Measurements from ENCODE around the gene CACNB2. TPM values are rescaled to one million over a fixed set of nuclear protein-coding genes. Genes with fewer than 3 reads are reported as not detected.
A peak's percentile ranks its signal among the peaks of the same experiment; 100 is the strongest.

Gene CACNB2
- total and polyA plus RNA-seq, 2 experiments from 2014 or later, result 4.6 to 5.3 TPM

- H3K4me3 ChIP-seq, result no peak overlapping the region
- no peaks in the 10 kb centered on the region for H3K36me3 ChIP-seq (replicated peaks; ENCODE audit: insufficient read depth, low read depth)
- 92% methylated on average over 2 of the region's 2 CpGs for WGBS (ENCODE audit: low lambda C conversion rate, missing lambda C conversion rate)
- no peaks in the 10 kb centered on the region for H3K9me2 ChIP-seq (replicated peaks; ENCODE audit: insufficient read depth)
- no peak overlapping the region for H2AFZ ChIP-seq
- no peak for TF ChIP-seq EZH2 (IDR thresholded peaks at IDR 0.05; ENCODE audit: borderline replicate concordance)
- no peak for TF ChIP-seq CTCF (IDR thresholded peaks at IDR 0.05; ENCODE audit: poor library complexity)
- no peak for TF ChIP-seq EZH2phosphoT487 (IDR thresholded peaks at IDR 0.05; ENCODE audit: low read depth, severe bottlenecking, unreplicated experiment)
- H4K20me1 ChIP-seq (ENCODE audit: insufficient read depth, poor library complexity, severe bottlenecking), result no peaks in the 10 kb centered on the region
- H3K79me2 ChIP-seq, result no peaks in the 10 kb centered on the region
- no peak overlapping the region for H3K4me2 ChIP-seq
- no peaks in the 10 kb centered on the region for H3K9me3 ChIP-seq (ENCODE audit: low read depth)
- H3K4me1 ChIP-seq (ENCODE audit: insufficient read depth), result no peaks in the 10 kb centered on the region
- H3K27ac ChIP-seq, result no peak overlapping the region
- DNase-seq (ENCODE audit: low spot score), result no peak
- no peaks in the 10 kb centered on the region for H3K27me3 ChIP-seq
These were observed 90.6 kb downstream of the CACNB2 start for GRCh38 chr10:18230794-18231193.

GRCh38 chr10:18231480-18231879, 91.3 kb downstream of the CACNB2 start:
- no peak overlapping the region for H3K4me3 ChIP-seq
- TF ChIP-seq CTCF (IDR thresholded peaks at IDR 0.05; ENCODE audit: poor library complexity), result no peak
- no peak for TF ChIP-seq EZH2 (IDR thresholded peaks at IDR 0.05; ENCODE audit: borderline replicate concordance)
- no peak for TF ChIP-seq EZH2phosphoT487 (IDR thresholded peaks at IDR 0.05; ENCODE audit: low read depth, severe bottlenecking, unreplicated experiment)
- H3K4me1 ChIP-seq (ENCODE audit: insufficient read depth), result no peaks in the 10 kb centered on the region
- H3K79me2 ChIP-seq, result no peaks in the 10 kb centered on the region
- 98% methylated on average over 2 of the region's 2 CpGs for WGBS (ENCODE audit: low lambda C conversion rate, missing lambda C conversion rate)
- no peaks in the 10 kb centered on the region for H4K20me1 ChIP-seq (ENCODE audit: insufficient read depth, poor library complexity, severe bottlenecking)
- H3K4me2 ChIP-seq, result no peak overlapping the region
- no peak overlapping the region for H3K27ac ChIP-seq
- no peaks in the 10 kb centered on the region for H3K36me3 ChIP-seq (replicated peaks; ENCODE audit: insufficient read depth, low read depth)
- no peaks in the 10 kb centered on the region for H3K9me2 ChIP-seq (replicated peaks; ENCODE audit: insufficient read depth)
- no peaks in the 10 kb centered on the region for H3K9me3 ChIP-seq (ENCODE audit: low read depth)
- no peaks in the 10 kb centered on the region for H3K27me3 ChIP-seq
- no peak overlapping the region for H2AFZ ChIP-seq
- DNase-seq (ENCODE audit: low spot score), result no peak

- Histone ChIP-seq H3K4me1 (ENCODE audit: insufficient read depth) (no peaks in the 10 kb centered on the region), H2AFZ (no peak overlapping the region), H4K20me1 (ENCODE audit: insufficient read depth, poor library complexity, severe bottlenecking) (no peaks in the 10 kb centered on the region), H3K4me3 (no peak overlapping the region), H3K79me2 (no peaks in the 10 kb centered on the region), H3K27me3 (no peaks in the 10 kb centered on the region), H3K4me2 (no peak overlapping the region), H3K9me3 (ENCODE audit: low read depth) (no peaks in the 10 kb centered on the region), H3K27ac (no peak overlapping the region), H3K9me2 (replicated peaks; ENCODE audit: insufficient read depth) (no peaks in the 10 kb centered on the region), H3K36me3 (replicated peaks; ENCODE audit: insufficient read depth, low read depth) (no peaks in the 10 kb centered on the region)
- peak; percentile 19 for DNase-seq (ENCODE audit: low spot score)
- WGBS (ENCODE audit: low lambda C conversion rate, missing lambda C conversion rate), result 46% methylated on average over 8 of the region's 8 CpGs
- no peak for TF ChIP-seq EZH2phosphoT487 (IDR thresholded peaks at IDR 0.05; ENCODE audit: low read depth, severe bottlenecking, unreplicated experiment)
- TF ChIP-seq CTCF (IDR thresholded peaks at IDR 0.05; ENCODE audit: poor library complexity), result no peak
- TF ChIP-seq EZH2 (IDR thresholded peaks at IDR 0.05; ENCODE audit: borderline replicate concordance), result no peak
These were observed 93.6 kb downstream of the CACNB2 start for GRCh38 chr10:18233775-18234174.

GRCh38 chr10:18235477-18235876, 95.3 kb downstream of the CACNB2 start:
- Histone ChIP-seq H3K36me3 (replicated peaks; ENCODE audit: insufficient read depth, low read depth) (no peaks in the 10 kb centered on the region), H3K79me2 (no peaks in the 10 kb centered on the region), H3K4me3 (no peak overlapping the region), H3K9me3 (ENCODE audit: low read depth) (no peaks in the 10 kb centered on the region), H3K4me2 (no peak overlapping the region), H3K4me1 (ENCODE audit: insufficient read depth) (no peaks in the 10 kb centered on the region), H2AFZ (no peak overlapping the region), H3K9me2 (replicated peaks; ENCODE audit: insufficient read depth) (no peaks in the 10 kb centered on the region), H3K27ac (no peak overlapping the region), H3K27me3 (no peaks in the 10 kb centered on the region), H4K20me1 (ENCODE audit: insufficient read depth, poor library complexity, severe bottlenecking) (no peaks in the 10 kb centered on the region)
- WGBS (ENCODE audit: low lambda C conversion rate, missing lambda C conversion rate), result 82% methylated on average over 4 of the region's 4 CpGs
- no peak for DNase-seq (ENCODE audit: low spot score)
- TF ChIP-seq EZH2 (IDR thresholded peaks at IDR 0.05; ENCODE audit: borderline replicate concordance), result no peak
- no peak for TF ChIP-seq CTCF (IDR thresholded peaks at IDR 0.05; ENCODE audit: poor library complexity)
- no peak for TF ChIP-seq EZH2phosphoT487 (IDR thresholded peaks at IDR 0.05; ENCODE audit: low read depth, severe bottlenecking, unreplicated experiment)

All from hepatocyte (in vitro differentiated cells).